ENCODE data around the gene QKI.

DNA sequence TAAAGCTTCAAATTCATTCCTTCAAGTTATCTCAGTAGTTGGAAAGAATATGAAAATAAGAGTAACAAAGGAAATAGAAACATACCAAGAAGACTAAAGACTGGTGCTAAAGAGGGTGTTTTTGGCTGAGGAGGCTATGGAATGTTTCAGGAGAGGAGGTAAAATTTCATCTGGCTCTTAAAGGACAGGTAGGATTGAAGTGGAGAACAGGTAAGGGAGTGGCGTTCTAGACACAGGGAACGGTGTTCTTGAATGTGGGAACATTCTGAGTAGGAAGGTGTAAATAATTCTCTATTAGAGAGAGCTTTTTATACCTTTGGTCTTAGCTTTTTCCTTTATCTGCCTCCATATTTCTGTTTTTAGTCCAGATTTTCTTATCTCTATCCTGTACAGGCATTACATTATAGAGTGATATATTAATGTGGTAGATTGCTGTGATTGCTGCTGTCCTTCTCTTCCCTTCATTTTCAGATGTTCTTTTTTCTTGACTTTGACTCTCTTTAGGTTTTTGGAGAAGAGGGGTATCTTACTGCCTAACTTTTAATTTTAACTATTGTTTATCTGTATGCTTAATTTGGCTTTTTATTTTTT is 15.4 kb downstream of the QKI start:
- TF ChIP-seq, protein P1, sequence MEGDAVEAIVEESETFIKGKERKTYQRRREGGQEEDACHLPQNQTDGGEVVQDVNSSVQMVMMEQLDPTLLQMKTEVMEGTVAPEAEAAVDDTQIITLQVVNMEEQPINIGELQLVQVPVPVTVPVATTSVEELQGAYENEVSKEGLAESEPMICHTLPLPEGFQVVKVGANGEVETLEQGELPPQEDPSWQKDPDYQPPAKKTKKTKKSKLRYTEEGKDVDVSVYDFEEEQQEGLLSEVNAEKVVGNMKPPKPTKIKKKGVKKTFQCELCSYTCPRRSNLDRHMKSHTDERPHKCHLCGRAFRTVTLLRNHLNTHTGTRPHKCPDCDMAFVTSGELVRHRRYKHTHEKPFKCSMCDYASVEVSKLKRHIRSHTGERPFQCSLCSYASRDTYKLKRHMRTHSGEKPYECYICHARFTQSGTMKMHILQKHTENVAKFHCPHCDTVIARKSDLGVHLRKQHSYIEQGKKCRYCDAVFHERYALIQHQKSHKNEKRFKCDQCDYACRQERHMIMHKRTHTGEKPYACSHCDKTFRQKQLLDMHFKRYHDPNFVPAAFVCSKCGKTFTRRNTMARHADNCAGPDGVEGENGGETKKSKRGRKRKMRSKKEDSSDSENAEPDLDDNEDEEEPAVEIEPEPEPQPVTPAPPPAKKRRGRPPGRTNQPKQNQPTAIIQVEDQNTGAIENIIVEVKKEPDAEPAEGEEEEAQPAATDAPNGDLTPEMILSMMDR (IDR thresholded peaks at IDR 0.05) = no peak
- TF ChIP-seq POLR2A (IDR thresholded peaks at IDR 0.05) = no peak
- TF ChIP-seq POLR2AphosphoS5 (IDR thresholded peaks at IDR 0.05) = no peak
